Neural cell (in vitro differentiated cells): ENCODE measurements around the gene ANKS3. TPM values are rescaled to one million over a fixed set of nuclear protein-coding genes. Genes with fewer than 3 reads are reported as not detected.

Experiments
- H2AFZ ChIP-seq: fragments of 200-600, 300-800 bp; sonication (generic), shearing (Covaris generic); 2 replicates; pipeline ENCODE4 v1.6.0; 2014; ENCODE audit warnings: low read depth, mild to moderate bottlenecking, antibody characterized with exemption, low read length, moderate library complexity
- H3F3A ChIP-seq: fragments of 200-600 bp; shearing (Covaris generic); 2 replicates; pipeline ENCODE4 v1.6.1; 2016; ENCODE audit warnings: mild to moderate bottlenecking, moderate library complexity, mixed read lengths, antibody characterized with exemption, low read length; ENCODE audit not compliant: insufficient read depth, poor library complexity, severe bottlenecking
- H3K27ac ChIP-seq: fragments of 200-600, 300-800 bp; sonication (generic), shearing (Covaris generic); 2 replicates; pipeline ENCODE4 v1.5.1; 2014; ENCODE audit warnings: mild to moderate bottlenecking, low read length, moderate library complexity
- H3K27me3 ChIP-seq: fragments of 300-800, 200-600 bp; sonication (generic), shearing (Covaris generic); 2 replicates; pipeline ENCODE4 v1.6.0; 2014; ENCODE audit warnings: mild to moderate bottlenecking, low read depth, low read length, moderate library complexity; ENCODE audit not compliant: insufficient read depth
- H3K36me3 ChIP-seq: fragments of 300-800, 200-600 bp; sonication (generic), shearing (Covaris generic); 2 replicates; pipeline ENCODE4 v1.5.1; 2014; ENCODE audit warnings: mild to moderate bottlenecking, antibody characterized with exemption, low read length, moderate library complexity; ENCODE audit not compliant: insufficient read depth
- H3K4me2 ChIP-seq: fragments of 300-800, 200-600 bp; sonication (generic), shearing (Covaris generic); 2 replicates; pipeline ENCODE4 v1.6.0; 2014; ENCODE audit warnings: mild to moderate bottlenecking, low read length
- H3K4me3 ChIP-seq: fragments of 300-800, 200-600 bp; sonication (generic), shearing (Covaris generic); 2 replicates; pipeline ENCODE4 v1.5.1; 2014; ENCODE audit warnings: mild to moderate bottlenecking, low read length, moderate library complexity
- H3K79me2 ChIP-seq: fragments of 200-600 bp; shearing (Covaris generic); replicated peaks from 2 replicates; pipeline ENCODE4 v1.6.0; 2014; ENCODE audit warnings: mild to moderate bottlenecking, low read length, moderate library complexity; ENCODE audit not compliant: insufficient read depth
- H3K9ac ChIP-seq: fragments of 300-800, 200-600 bp; sonication (generic), shearing (Covaris generic); 2 replicates; pipeline ENCODE4 v1.6.1; 2016; ENCODE audit warnings: mild to moderate bottlenecking, low read length, mixed read lengths
- H3K9me2 ChIP-seq: fragments of 200-600 bp; shearing (Covaris generic); 2 replicates; pipeline ENCODE4 v1.6.1; 2016; ENCODE audit warnings: mild to moderate bottlenecking, low read length, mixed read lengths; ENCODE audit not compliant: insufficient read depth
- H3K9me3 ChIP-seq: fragments of 200-600, 300-800 bp; sonication (generic), shearing (Covaris generic); 2 replicates; pipeline ENCODE4 v1.6.1; 2016; ENCODE audit warnings: mild to moderate bottlenecking, mixed run types, low read length, moderate library complexity, mixed read lengths
- H4K20me1 ChIP-seq: fragments of 200-600 bp; shearing (Covaris generic); 2 replicates; pipeline ENCODE4 v1.6.1; 2016; ENCODE audit warnings: mild to moderate bottlenecking, mixed run types; ENCODE audit not compliant: insufficient read depth
- EP300 ChIP-seq: fragments of 450-650 bp; conservative IDR thresholded peaks from 2 replicates; pipeline ENCODE4 v1.6.1; 2014; ENCODE audit warnings: antibody characterized with exemption, mild to moderate bottlenecking, moderate library complexity; ENCODE audit not compliant: poor library complexity, severe bottlenecking
- EZH2 ChIP-seq: fragments of 200-600, 300-800 bp; shearing (Covaris generic), sonication (generic); IDR thresholded peaks from 2 replicates; pipeline ENCODE4 v1.6.1; 2014; ENCODE audit warnings: antibody characterized with exemption, low read length, borderline replicate concordance, mild to moderate bottlenecking; ENCODE audit not compliant: insufficient read depth, poor library complexity, severe bottlenecking
- MXI1 ChIP-seq: fragments of 450-650 bp; conservative IDR thresholded peaks from 2 replicates; pipeline ENCODE4 v1.6.1; 2014; ENCODE audit warnings: antibody characterized with exemption, mild to moderate bottlenecking; ENCODE audit not compliant: poor library complexity, severe bottlenecking
- POLR2AphosphoS5 ChIP-seq: IDR thresholded peaks from 2 replicates; pipeline ENCODE4 v1.6.1; 2012
- RAD21 ChIP-seq: fragments of 450-650 bp; conservative IDR thresholded peaks from 2 replicates; pipeline ENCODE4 v1.6.1; 2014; ENCODE audit warnings: antibody characterized with exemption, mild to moderate bottlenecking, moderate library complexity
- SMC3 ChIP-seq: fragments of 450-650 bp; conservative IDR thresholded peaks from 2 replicates; pipeline ENCODE4 v1.6.1; 2014; ENCODE audit warnings: antibody characterized with exemption, mild to moderate bottlenecking, moderate library complexity; ENCODE audit not compliant: poor library complexity
- TAF1 ChIP-seq: IDR thresholded peaks from 2 replicates; pipeline ENCODE4 v1.6.1; 2012; ENCODE audit warnings: low read depth
- polyA plus RNA-seq: library from polyadenylated mRNA; depleted of rRNA; stranded (reverse); fragments of >200 nt; gene quantifications from 2 replicates; pipeline ENCODE4 v1.2.3, GENCODE V29; 2014
- TF ChIP-seq, protein P1 (sequence below): fragments of 450-650 bp; IDR thresholded peaks from 2 replicates; pipeline ENCODE4 v1.5.1; 2014; ENCODE audit warnings: antibody characterized with exemption, mild to moderate bottlenecking, moderate library complexity; ENCODE audit not compliant: poor library complexity, severe bottlenecking
- TF ChIP-seq, protein P2 (sequence below): IDR thresholded peaks from 2 replicates; pipeline ENCODE4 v1.6.1; 2012; ENCODE audit warnings: borderline replicate concordance

Gene ANKS3
- polyA plus RNA-seq, 1 donor from 2014 or later, result 53.9 TPM

DNA sequence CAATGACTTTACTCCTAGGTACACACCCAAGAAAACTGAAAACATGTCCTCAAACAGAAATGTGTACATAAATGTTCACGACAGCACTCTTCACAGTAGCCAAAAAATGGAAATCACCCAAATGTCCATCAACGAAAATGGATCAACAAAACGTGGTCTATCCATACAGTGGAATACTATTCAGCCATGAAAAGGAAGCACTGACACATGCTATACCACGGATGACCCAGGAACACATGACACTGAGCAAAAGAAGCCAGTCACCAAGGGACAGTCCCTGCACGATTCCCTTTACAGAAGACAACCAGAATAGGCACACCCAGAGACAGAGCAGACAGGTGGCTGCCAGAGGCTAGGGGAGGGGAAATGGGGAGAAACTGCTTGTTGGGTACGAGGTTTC is 21.6 kb upstream of the ANKS3 start:
- Histone ChIP-seq H3K79me2 (no peaks in the 10 kb centered on the region), H3K27ac (no peak overlapping the region), H3K36me3 (peaks cover 5% of the 10 kb centered on the region), H3K4me3 (no peak overlapping the region), H3K9ac (no peak overlapping the region), H3K9me3 (no peaks in the 10 kb centered on the region), H4K20me1 (no peaks in the 10 kb centered on the region), H3K4me2 (no peak overlapping the region), H3K9me2 (no peaks in the 10 kb centered on the region), H3F3A (no peaks in the 10 kb centered on the region), H3K27me3 (no peaks in the 10 kb centered on the region), H2AFZ (no peak overlapping the region)
- TF ChIP-seq EZH2, result no peak
- TF ChIP-seq, protein P1, sequence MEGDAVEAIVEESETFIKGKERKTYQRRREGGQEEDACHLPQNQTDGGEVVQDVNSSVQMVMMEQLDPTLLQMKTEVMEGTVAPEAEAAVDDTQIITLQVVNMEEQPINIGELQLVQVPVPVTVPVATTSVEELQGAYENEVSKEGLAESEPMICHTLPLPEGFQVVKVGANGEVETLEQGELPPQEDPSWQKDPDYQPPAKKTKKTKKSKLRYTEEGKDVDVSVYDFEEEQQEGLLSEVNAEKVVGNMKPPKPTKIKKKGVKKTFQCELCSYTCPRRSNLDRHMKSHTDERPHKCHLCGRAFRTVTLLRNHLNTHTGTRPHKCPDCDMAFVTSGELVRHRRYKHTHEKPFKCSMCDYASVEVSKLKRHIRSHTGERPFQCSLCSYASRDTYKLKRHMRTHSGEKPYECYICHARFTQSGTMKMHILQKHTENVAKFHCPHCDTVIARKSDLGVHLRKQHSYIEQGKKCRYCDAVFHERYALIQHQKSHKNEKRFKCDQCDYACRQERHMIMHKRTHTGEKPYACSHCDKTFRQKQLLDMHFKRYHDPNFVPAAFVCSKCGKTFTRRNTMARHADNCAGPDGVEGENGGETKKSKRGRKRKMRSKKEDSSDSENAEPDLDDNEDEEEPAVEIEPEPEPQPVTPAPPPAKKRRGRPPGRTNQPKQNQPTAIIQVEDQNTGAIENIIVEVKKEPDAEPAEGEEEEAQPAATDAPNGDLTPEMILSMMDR, result no peak
- TF ChIP-seq, protein P2, sequence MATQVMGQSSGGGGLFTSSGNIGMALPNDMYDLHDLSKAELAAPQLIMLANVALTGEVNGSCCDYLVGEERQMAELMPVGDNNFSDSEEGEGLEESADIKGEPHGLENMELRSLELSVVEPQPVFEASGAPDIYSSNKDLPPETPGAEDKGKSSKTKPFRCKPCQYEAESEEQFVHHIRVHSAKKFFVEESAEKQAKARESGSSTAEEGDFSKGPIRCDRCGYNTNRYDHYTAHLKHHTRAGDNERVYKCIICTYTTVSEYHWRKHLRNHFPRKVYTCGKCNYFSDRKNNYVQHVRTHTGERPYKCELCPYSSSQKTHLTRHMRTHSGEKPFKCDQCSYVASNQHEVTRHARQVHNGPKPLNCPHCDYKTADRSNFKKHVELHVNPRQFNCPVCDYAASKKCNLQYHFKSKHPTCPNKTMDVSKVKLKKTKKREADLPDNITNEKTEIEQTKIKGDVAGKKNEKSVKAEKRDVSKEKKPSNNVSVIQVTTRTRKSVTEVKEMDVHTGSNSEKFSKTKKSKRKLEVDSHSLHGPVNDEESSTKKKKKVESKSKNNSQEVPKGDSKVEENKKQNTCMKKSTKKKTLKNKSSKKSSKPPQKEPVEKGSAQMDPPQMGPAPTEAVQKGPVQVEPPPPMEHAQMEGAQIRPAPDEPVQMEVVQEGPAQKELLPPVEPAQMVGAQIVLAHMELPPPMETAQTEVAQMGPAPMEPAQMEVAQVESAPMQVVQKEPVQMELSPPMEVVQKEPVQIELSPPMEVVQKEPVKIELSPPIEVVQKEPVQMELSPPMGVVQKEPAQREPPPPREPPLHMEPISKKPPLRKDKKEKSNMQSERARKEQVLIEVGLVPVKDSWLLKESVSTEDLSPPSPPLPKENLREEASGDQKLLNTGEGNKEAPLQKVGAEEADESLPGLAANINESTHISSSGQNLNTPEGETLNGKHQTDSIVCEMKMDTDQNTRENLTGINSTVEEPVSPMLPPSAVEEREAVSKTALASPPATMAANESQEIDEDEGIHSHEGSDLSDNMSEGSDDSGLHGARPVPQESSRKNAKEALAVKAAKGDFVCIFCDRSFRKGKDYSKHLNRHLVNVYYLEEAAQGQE, result no peak
- TF ChIP-seq EP300, result no peak
- TF ChIP-seq MXI1, result no peak
- TF ChIP-seq RAD21, result no peak
- no peak for TF ChIP-seq TAF1
- no peak for TF ChIP-seq SMC3
- TF ChIP-seq POLR2AphosphoS5, result no peak

DNA sequence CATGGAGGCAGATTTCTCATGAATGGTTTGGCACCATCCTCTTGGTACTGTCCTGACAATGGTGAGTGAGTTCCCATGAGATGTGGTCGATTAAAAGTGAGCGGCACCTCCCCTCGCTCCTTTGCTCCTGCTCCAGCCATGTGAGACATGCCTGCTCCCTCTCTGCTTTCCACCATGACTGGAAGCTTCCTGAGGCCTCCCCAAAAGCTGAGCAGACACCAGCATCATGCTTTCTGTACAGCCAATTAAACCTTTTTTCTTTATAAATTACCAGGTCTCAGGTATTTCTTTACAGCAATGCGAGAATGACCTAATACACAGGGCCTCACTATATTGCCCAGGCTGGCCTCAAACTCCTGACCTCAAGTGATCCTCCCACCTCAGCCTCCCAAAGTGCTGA is 20.8 kb upstream of the ANKS3 start:
- H4K20me1 ChIP-seq, result no peaks in the 10 kb centered on the region
- H3K4me3 ChIP-seq, result no peak overlapping the region
- TF ChIP-seq, protein P1, result no peak
- TF ChIP-seq EP300, result no peak
- no peak for TF ChIP-seq MXI1
- TF ChIP-seq RAD21, result no peak
- TF ChIP-seq EZH2, result no peak
- TF ChIP-seq POLR2AphosphoS5, result no peak
- no peak for TF ChIP-seq SMC3
- TF ChIP-seq TAF1, result no peak
- TF ChIP-seq, protein P2, result no peak
- H3K27me3 ChIP-seq, result no peaks in the 10 kb centered on the region
- no peak overlapping the region for H3K9ac ChIP-seq
- peaks cover 5% of the 10 kb centered on the region for H3K36me3 ChIP-seq
- no peak overlapping the region for H3K4me2 ChIP-seq
- no peak overlapping the region for H2AFZ ChIP-seq
- no peaks in the 10 kb centered on the region for H3K9me2 ChIP-seq
- H3K27ac ChIP-seq, result no peak overlapping the region
- H3F3A ChIP-seq, result no peaks in the 10 kb centered on the region
- no peaks in the 10 kb centered on the region for H3K79me2 ChIP-seq
- no peaks in the 10 kb centered on the region for H3K9me3 ChIP-seq
